ENCODE data around the gene DLGAP4. TPM values are rescaled to one million over a fixed set of nuclear protein-coding genes. Genes with fewer than 3 reads are reported as not detected.
A peak's percentile ranks its signal among the peaks of the same experiment; 100 is the strongest.

The DLGAP4 gene
- total and polyA plus RNA-seq, 7 experiments from 2014 or later = 15.0 to 40.2 (median 35.3) TPM

- H3K4me1 Mint-ChIP-seq = peaks cover 43 to 60% (median 53%) of the 10 kb centered on the region in 7 donors
- intact Hi-C loops (cut with micrococcal nuclease) = loop anchor here (1.0 to 10.0 kb wide), 16 partner anchors 25 to 1233 kb away; partner anchors contain the start of genes RAB5IF (in 2 of the 2), RBL1 (in 2 of the 2), SCAND1 (in 2 of the 2) and TGIF2 (in 2 of the 2)
- Histone ChIP-seq H3K36me3 (ENCODE audit: control insufficient read depth in 2 of 3, insufficient read depth in 3 of 3, low read length in 3 of 3) (no peaks in the 10 kb centered on the region), H3K27ac (ENCODE audit: low read depth, low read length) (peak overlapping the region; percentile 85), H3K9me3 (ENCODE audit: control insufficient read depth in 2 of 3, low read length in 3 of 3) (no peaks in the 10 kb centered on the region), H3K27me3 (ENCODE audit: control insufficient read depth in 2 of 2, insufficient read depth in 2 of 2, low read length in 2 of 2) (no peaks in the 10 kb centered on the region), H3K4me3 (ENCODE audit: low read length) (peak overlapping the region; percentile 79), H3K4me1 (ENCODE audit: control insufficient read depth in 2 of 2, insufficient read depth in 2 of 2, low read length in 2 of 2) (peaks cover 47 to 48% of the 10 kb centered on the region in 2 donors)
- POLR2A ChIA-PET = interaction anchor here (0.6 to 1.4 kb wide), 6 partner anchors 9 to 134 kb away, joined by 3 to 5 read pairs (median 4); no protein-coding TSS in a partner anchor
- H3K9me3 Mint-ChIP-seq = no peaks in the 10 kb centered on the region
- ATAC-seq = peak; percentile 43
- H3K27me3 Mint-ChIP-seq = peaks cover 0 to 2% (median 0%) of the 10 kb centered on the region in 5 donors
- DNase-seq = peak in 7 of 9 donors; percentile 20 to 54 (median 38)
- H3K36me3 Mint-ChIP-seq = no peaks in the 10 kb centered on the region
- CTCF ChIA-PET = interaction anchor here (0.7 to 1.3 kb wide), 2 partner anchors 10 to 64 kb away, joined by 3 to 4 read pairs; no protein-coding TSS in a partner anchor
- peak overlapping the region; percentile 86 to 96 (median 92) for H3K27ac Mint-ChIP-seq
- H3K4me3 Mint-ChIP-seq = peak overlapping the region; percentile 89 to 97 (median 94)
Measured at GRCh38 chr20:36461600-36462439, 155.7 kb downstream of the DLGAP4 start.

DNA sequence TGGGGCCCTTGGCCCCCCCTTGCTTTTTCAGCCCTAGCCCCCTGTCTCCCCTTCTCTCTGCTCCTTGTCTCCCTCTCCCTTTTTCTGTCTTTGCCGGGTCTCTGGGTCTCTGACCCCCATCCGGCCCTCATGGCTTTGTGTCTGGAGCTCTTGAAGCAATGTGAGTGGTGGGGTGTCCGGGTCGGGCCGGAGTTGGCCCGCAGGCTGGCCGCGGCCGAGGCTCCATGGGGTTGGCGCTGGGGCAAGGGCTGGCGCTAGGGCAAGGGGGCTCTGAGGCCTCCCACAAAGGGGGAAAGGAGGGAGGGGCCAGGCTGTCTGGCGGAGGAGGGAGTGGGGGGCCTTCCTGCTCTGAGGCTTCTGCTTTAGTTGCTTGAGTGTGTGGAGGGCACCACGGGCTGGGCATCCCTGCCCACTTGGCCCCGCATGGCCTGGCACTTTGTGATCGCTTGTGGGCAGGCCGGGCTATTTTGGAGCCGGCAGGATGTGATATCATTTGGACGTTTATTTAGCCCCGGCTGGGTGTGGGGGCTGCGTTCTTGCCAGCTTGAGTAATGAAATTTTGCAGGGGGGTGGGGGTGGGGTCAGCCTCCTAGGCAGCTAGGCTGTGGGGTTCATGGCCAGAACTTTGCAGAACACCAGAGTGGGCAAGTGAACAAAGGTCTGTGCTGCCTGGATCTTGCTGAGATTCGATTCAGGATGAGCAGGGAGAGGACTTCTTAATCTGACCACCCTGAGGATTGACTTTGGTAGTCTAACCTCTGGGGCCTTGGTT is 156.5 kb downstream of the DLGAP4 start:
- CTCF ChIA-PET = interaction anchor here (0.7 to 1.3 kb wide), 2 partner anchors 10 to 63 kb away, joined by 3 to 4 read pairs; no protein-coding TSS in a partner anchor
- H3K4me3 ChIP-seq (ENCODE audit: low read length) = peak overlapping the region; percentile 79
- Mint-ChIP-seq H3K4me3 (peak overlapping the region; percentile 89 to 97 (median 94)), H3K36me3 (no peaks in the 10 kb centered on the region), H3K4me1 (peaks cover 51 to 68% (median 62%) of the 10 kb centered on the region in 7 donors), H3K27ac (peak overlapping the region; percentile 86 to 96 (median 92)), H3K27me3 (no peaks in the 10 kb centered on the region), H3K9me3 (no peaks in the 10 kb centered on the region)
- POLR2A ChIA-PET = interaction anchor here (0.6 to 1.6 kb wide), 4 partner anchors 9 to 143 kb away, joined by 3 to 6 read pairs (median 6); partner anchors contain the start of gene RAB5IF
- peaks cover 55 to 56% of the 10 kb centered on the region in 2 donors for H3K4me1 ChIP-seq (ENCODE audit: control insufficient read depth in 2 of 2, insufficient read depth in 2 of 2, low read length in 2 of 2)
- H3K36me3 ChIP-seq (ENCODE audit: control insufficient read depth in 2 of 3, insufficient read depth in 3 of 3, low read length in 3 of 3) = no peaks in the 10 kb centered on the region
- intact Hi-C loops (cut with micrococcal nuclease) = loop anchor here (1.0 to 10.0 kb wide), 6 partner anchors 10 to 1232 kb away; partner anchors contain the start of genes RBL1 (in 2 of the 2), CTNNBL1 (in 1 of the 2) and SCAND1 (in 1 of the 2)
- H3K27me3 ChIP-seq (ENCODE audit: control insufficient read depth in 2 of 2, insufficient read depth in 2 of 2, low read length in 2 of 2) = no peaks in the 10 kb centered on the region
- no peaks in the 10 kb centered on the region for H3K9me3 ChIP-seq (ENCODE audit: control insufficient read depth in 2 of 3, low read length in 3 of 3)
- ATAC-seq (no peak), DNase-seq (peak in 2 of 9 donors; percentile 8 to 33)
- H3K27ac ChIP-seq (ENCODE audit: low read depth, low read length) = peak overlapping the region; percentile 85

- Mint-ChIP-seq H3K36me3 (no peaks in the 10 kb centered on the region), H3K27me3 (no peaks in the 10 kb centered on the region), H3K4me3 (peak overlapping the region; percentile 89 to 97 (median 94)), H3K27ac (peak overlapping the region; percentile 86 to 96 (median 92)), H3K4me1 (peaks cover 58 to 77% (median 70%) of the 10 kb centered on the region in 7 donors), H3K9me3 (no peaks in the 10 kb centered on the region)
- Histone ChIP-seq H3K9me3 (ENCODE audit: control insufficient read depth in 2 of 3, low read length in 3 of 3) (no peaks in the 10 kb centered on the region), H3K36me3 (ENCODE audit: control insufficient read depth in 2 of 3, insufficient read depth in 3 of 3, low read length in 3 of 3) (no peaks in the 10 kb centered on the region), H3K27ac (ENCODE audit: low read depth, low read length) (peak overlapping the region; percentile 85), H3K4me3 (ENCODE audit: low read length) (peak overlapping the region; percentile 79), H3K27me3 (ENCODE audit: control insufficient read depth in 2 of 2, insufficient read depth in 2 of 2, low read length in 2 of 2) (no peaks in the 10 kb centered on the region), H3K4me1 (ENCODE audit: control insufficient read depth in 2 of 2, insufficient read depth in 2 of 2, low read length in 2 of 2) (peaks cover 61 to 64% of the 10 kb centered on the region in 2 donors)
- CTCF ChIA-PET = interaction anchor here (0.8 kb wide), 1 partner anchor 13 kb away, joined by 3 read pairs; no protein-coding TSS in a partner anchor
- DNase-seq = no peak
- POLR2A ChIA-PET = interaction anchor here (0.6 to 1.8 kb wide), 6 partner anchors 8 to 283 kb away, joined by 3 to 7 read pairs (median 3); partner anchors contain the start of genes NDRG3 and RAB5IF
- intact Hi-C loops (cut with micrococcal nuclease) = loop anchor here (1.0 to 10.0 kb wide), 6 partner anchors 9 to 1231 kb away; partner anchors contain the start of genes RBL1 (in 2 of the 2), CTNNBL1 (in 1 of the 2) and SCAND1 (in 1 of the 2)
- no peak for ATAC-seq
Measured at GRCh38 chr20:36463212-36464061, 157.3 kb downstream of the DLGAP4 start.

GRCh38 chr20:36465109-36466080 is 159.3 kb downstream of the DLGAP4 start:
- Histone ChIP-seq H3K9me3 (ENCODE audit: control insufficient read depth in 2 of 3, low read length in 3 of 3) (no peaks in the 10 kb centered on the region), H3K27ac (ENCODE audit: low read depth, low read length) (peak overlapping the region; percentile 64), H3K36me3 (ENCODE audit: control insufficient read depth in 2 of 3, insufficient read depth in 3 of 3, low read length in 3 of 3) (no peaks in the 10 kb centered on the region), H3K4me1 (ENCODE audit: control insufficient read depth in 2 of 2, insufficient read depth in 2 of 2, low read length in 2 of 2) (peaks cover 61 to 71% of the 10 kb centered on the region in 2 donors), H3K27me3 (ENCODE audit: control insufficient read depth in 2 of 2, insufficient read depth in 2 of 2, low read length in 2 of 2) (no peaks in the 10 kb centered on the region), H3K4me3 (ENCODE audit: low read length) (no peak overlapping the region)
- Mint-ChIP-seq H3K27me3 (no peaks in the 10 kb centered on the region), H3K4me3 (peak overlapping the region; percentile 62 to 81 (median 74)), H3K9me3 (no peaks in the 10 kb centered on the region), H3K36me3 (peaks cover 0 to 5% (median 0%) of the 10 kb centered on the region in 5 donors), H3K27ac (peak overlapping the region; percentile 72 to 96 (median 86)), H3K4me1 (peaks cover 69 to 86% (median 77%) of the 10 kb centered on the region in 7 donors)
- DNase-seq (peak in 1 of 9 donors; percentile 41), ATAC-seq (no peak)
- POLR2A ChIA-PET = interaction anchor here (1.0 to 1.8 kb wide), 3 partner anchors 25 to 107 kb away, joined by 3 to 7 read pairs (median 5); no protein-coding TSS in a partner anchor
- intact Hi-C loops (cut with micrococcal nuclease) = loop anchor here (2.0 to 10.0 kb wide), 4 partner anchors 27 to 1229 kb away; partner anchors contain the start of genes RBL1 (in 2 of the 2), CTNNBL1 (in 1 of the 2) and SCAND1 (in 1 of the 2)
- CTCF ChIA-PET = interaction anchor here (0.9 to 1.1 kb wide), 2 partner anchors 21 to 27 kb away, joined by 3 to 5 read pairs; no protein-coding TSS in a partner anchor

Data from naive thymus-derived CD4-positive, alpha-beta T cell (primary cell).